Measurements from ENCODE around the gene GZMM.

- TF ChIP-seq CTCF (IDR thresholded peaks at IDR 0.05 in 8 of 11, conservative IDR thresholded peaks at IDR 0.05 in 3 of 11) (no peak), POLR2AphosphoS5 (IDR thresholded peaks at IDR 0.05) (no peak)
Measured at GRCh38 chr19:536031-536880, 7.6 kb upstream of the GZMM start.

Data from spleen (tissue), 7 donors.